H1 (cell line): ENCODE data around the gene SMIM1. TPM values are rescaled to one million over a fixed set of nuclear protein-coding genes. Genes with fewer than 3 reads are reported as not detected.

Experiments used
- CTCF ChIA-PET: fragments of 300-600 bp; sonication (Branson Sonifier 250); formaldehyde crosslinking; loops from one replicate; lab custom pipeline; 2021; ENCODE audit not compliant: partially characterized antibody; lab: Charles Lee
- POLR2A ChIA-PET: fragments of 300-600 bp; sonication (Branson Sonifier 250); formaldehyde crosslinking; loops from one replicate; lab custom pipeline; 2021; ENCODE audit warnings: inconsistent platforms; ENCODE audit not compliant: partially characterized antibody; lab: Charles Lee
- DNase-seq, 2 experiments: peaks; one replicate each; pipeline versions ENCODE4 v3.0.0 to v3.0.0-alpha.2; 2010 to 2022; ENCODE audit warnings: low spot score in 2 of 2, low read depth in 1 of 2, mixed read lengths in 1 of 2
- FAIRE-seq: peaks from 2 replicates; lab custom pipeline; 2011; peaks lifted over from hg19 to GRCh38; lab: Jason Lieb, UNC
- H2AFZ ChIP-seq: 2 replicates; pipeline ENCODE4 v1.8.1; 2012; ENCODE audit warnings: low read length, inconsistent platforms
- H2AK5ac ChIP-seq: 2 replicates; pipeline ENCODE4 v1.6.1; 2013; ENCODE audit warnings: low read depth, low read length
- H2BK120ac ChIP-seq: replicated peaks from 2 replicates; pipeline ENCODE3; 2013; ENCODE audit warnings: low read depth, low read length, inconsistent platforms
- H2BK12ac ChIP-seq: 2 replicates; pipeline ENCODE4 v1.6.1; 2013; ENCODE audit warnings: low read depth, low read length
- H2BK15ac ChIP-seq: 2 replicates; pipeline ENCODE4 v1.6.1; 2013; ENCODE audit warnings: low read length
- H2BK20ac ChIP-seq: 2 replicates; pipeline ENCODE4 v1.6.1; 2013; ENCODE audit warnings: low read length
- H2BK5ac ChIP-seq: 2 replicates; pipeline ENCODE4 v1.6.1; 2013; ENCODE audit warnings: low read depth, low read length
- H3K14ac ChIP-seq: 2 replicates; pipeline ENCODE4 v1.6.1; 2013; ENCODE audit warnings: inconsistent platforms; ENCODE audit not compliant: insufficient read length
- H3K18ac ChIP-seq: 2 replicates; pipeline ENCODE4 v1.6.1; 2013; ENCODE audit warnings: low read length; ENCODE audit errors: extremely low read depth
- H3K23ac ChIP-seq: 2 replicates; pipeline ENCODE4 v1.6.1; 2013; ENCODE audit warnings: inconsistent platforms; ENCODE audit not compliant: insufficient read length
- H3K23me2 ChIP-seq: 2 replicates; pipeline ENCODE4 v1.6.1; 2013; ENCODE audit warnings: low read depth, low read length
- H3K27ac ChIP-seq: 2 replicates; pipeline ENCODE4 v1.6.1; 2011; ENCODE audit warnings: low read depth, low read length, inconsistent platforms
- H3K27me3 ChIP-seq, 4 experiments: replicated peaks in 1 of 4; 1 replicate in 1 of 4; 2 replicates in 3 of 4; pipeline versions ENCODE4 v1.6.1 to v1.8.1; 2011 to 2013; ENCODE audit warnings: low read length in 3 of 4, mild to moderate bottlenecking in 3 of 4, inconsistent platforms in 2 of 4, mixed read lengths in 2 of 4, moderate library complexity in 1 of 4; ENCODE audit not compliant: control insufficient read depth in 3 of 4, insufficient read depth in 3 of 4; ENCODE audit errors: extremely low read depth in 1 of 4
- H3K36me3 ChIP-seq, 4 experiments: 2 replicates each; pipeline versions ENCODE4 v1.6.1 to v1.8.1; 2011 to 2013; ENCODE audit warnings: mild to moderate bottlenecking in 4 of 4, low read length in 3 of 4, moderate library complexity in 2 of 4, control low read depth in 1 of 4, inconsistent platforms in 1 of 4; ENCODE audit not compliant: insufficient read depth in 4 of 4, control insufficient read depth in 2 of 4
- H3K4ac ChIP-seq: replicated peaks from 2 replicates; pipeline ENCODE3; 2013; ENCODE audit warnings: low read length, low read depth, mixed read lengths, inconsistent platforms; ENCODE audit not compliant: insufficient read length
- H3K4me1 ChIP-seq, 4 experiments: replicated peaks in 1 of 4; 1 replicate in 1 of 4; 2 replicates in 3 of 4; pipeline versions ENCODE4 v1.6.1 to v1.8.1; 2011 to 2013; ENCODE audit warnings: low read length in 3 of 4, inconsistent platforms in 2 of 4, mixed read lengths in 1 of 4; ENCODE audit not compliant: insufficient read depth in 4 of 4, control insufficient read depth in 3 of 4
- H3K4me2 ChIP-seq, 2 experiments: 2 replicates each; pipeline versions ENCODE4 v1.6.1 to v1.8.1; 2011 to 2013; ENCODE audit warnings: low read depth in 2 of 2, low read length in 2 of 2, control low read depth in 1 of 2, inconsistent platforms in 1 of 2, mild to moderate bottlenecking in 1 of 2; ENCODE audit not compliant: insufficient read depth in 1 of 2
- H3K4me3 ChIP-seq, 4 experiments: fragments of 200-600, 300-600 bp in 1 of 4; sonication (generic), shearing (Covaris generic), sonication (Bioruptor Twin) in 1 of 4; 2 replicates each; pipeline versions ENCODE4 v1.5.1 to v1.8.1; 2011 to 2016; ENCODE audit warnings: low read length in 4 of 4, low read depth in 3 of 4, control low read depth in 2 of 4, inconsistent platforms in 2 of 4, mild to moderate bottlenecking in 2 of 4, mixed read lengths in 1 of 4, moderate library complexity in 1 of 4; ENCODE audit not compliant: insufficient read depth in 2 of 4; ENCODE audit errors: extremely low read depth in 1 of 4
- H3K56ac ChIP-seq: replicated peaks from 2 replicates; pipeline ENCODE3; 2013; ENCODE audit warnings: low read depth, mild to moderate bottlenecking, mixed read lengths, low read length, inconsistent platforms; ENCODE audit not compliant: insufficient read length
- H3K79me1 ChIP-seq: 2 replicates; pipeline ENCODE4 v1.6.1; 2013; ENCODE audit warnings: low read depth, low read length, control low read depth
- H3K79me2 ChIP-seq, 2 experiments: 2 replicates each; pipeline versions ENCODE4 v1.6.1 to v1.8.1; 2012 to 2013; ENCODE audit warnings: low read length in 2 of 2, mild to moderate bottlenecking in 2 of 2, inconsistent platforms in 1 of 2; ENCODE audit not compliant: insufficient read depth in 2 of 2, control insufficient read depth in 1 of 2
- H3K9ac ChIP-seq, 4 experiments: replicated peaks in 1 of 4; 1 replicate in 1 of 4; 2 replicates in 3 of 4; pipeline versions ENCODE4 v1.6.1 to v1.8.1; 2011 to 2013; ENCODE audit warnings: low read depth in 3 of 4, low read length in 3 of 4, control low read depth in 2 of 4, mild to moderate bottlenecking in 2 of 4, moderate library complexity in 2 of 4, inconsistent platforms in 1 of 4; ENCODE audit errors: extremely low read depth in 1 of 4
- H3K9me3 ChIP-seq, 2 experiments: 2 replicates each; pipeline versions ENCODE4 v1.6.1 to v1.8.1; 2012 to 2013; ENCODE audit warnings: mild to moderate bottlenecking in 2 of 2, moderate library complexity in 2 of 2, control low read depth in 1 of 2, inconsistent platforms in 1 of 2, low read depth in 1 of 2, low read length in 1 of 2, mixed read lengths in 1 of 2; ENCODE audit not compliant: insufficient read depth in 2 of 2
- H4K20me1 ChIP-seq, 2 experiments: replicated peaks in 1 of 2; 2 replicates each; pipeline versions ENCODE3 to v1.8.1; 2011 to 2013; ENCODE audit warnings: inconsistent platforms in 2 of 2, low read length in 2 of 2, mild to moderate bottlenecking in 1 of 2; ENCODE audit not compliant: insufficient read depth in 2 of 2, control insufficient read depth in 1 of 2
- H4K5ac ChIP-seq: 2 replicates; pipeline ENCODE4 v1.6.1; 2013; ENCODE audit warnings: low read length, low read depth, mixed read lengths, inconsistent platforms; ENCODE audit not compliant: insufficient read length
- H4K8ac ChIP-seq: 2 replicates; pipeline ENCODE4 v1.8.0; 2013; ENCODE audit warnings: mild to moderate bottlenecking, moderate library complexity, low read length, inconsistent platforms; ENCODE audit not compliant: insufficient read depth; ENCODE audit errors: extremely low read depth
- H4K91ac ChIP-seq: replicated peaks from 2 replicates; pipeline ENCODE3; 2013; ENCODE audit warnings: low read length, mixed read lengths, inconsistent platforms; ENCODE audit not compliant: insufficient read length
- CTBP2 ChIP-seq: IDR thresholded peaks from 2 replicates; pipeline ENCODE4 v1.7.0; 2011; ENCODE audit warnings: borderline replicate concordance, mild to moderate bottlenecking, moderate library complexity, mixed read lengths, low read length; ENCODE audit not compliant: insufficient read depth, insufficient read length
- FOSL1 ChIP-seq: IDR thresholded peaks from 2 replicates; pipeline ENCODE4 v1.6.1; 2011; ENCODE audit warnings: mild to moderate bottlenecking, low read depth, low read length, moderate library complexity; ENCODE audit not compliant: insufficient read depth
- HDAC2 ChIP-seq, 2 experiments: fragments of 300-600 bp in 1 of 2; sonication (generic) in 1 of 2; IDR thresholded peaks; 2 replicates each; pipeline ENCODE4 v1.6.1; 2011 to 2012; ENCODE audit warnings: low read depth in 2 of 2, low read length in 2 of 2, mild to moderate bottlenecking in 2 of 2, moderate library complexity in 2 of 2, borderline replicate concordance in 1 of 2, inconsistent platforms in 1 of 2
- JUND ChIP-seq: IDR thresholded peaks from 2 replicates; pipeline ENCODE4 v1.6.1; 2011; ENCODE audit warnings: mild to moderate bottlenecking, improper control_type of control experiment, low read length
- POLR2A ChIP-seq, 2 experiments: IDR thresholded peaks; 1 replicate in 1 of 2; 2 replicates in 1 of 2; pipeline ENCODE4 v1.6.1; 2011; ENCODE audit warnings: low read depth in 2 of 2, low read length in 2 of 2, mild to moderate bottlenecking in 2 of 2; ENCODE audit errors: control extremely low read depth in 1 of 2
- POLR2AphosphoS5 ChIP-seq: IDR thresholded peaks from 2 replicates; pipeline ENCODE4 v1.6.1; 2011; ENCODE audit warnings: low read depth, low read length
- RFX5 ChIP-seq: IDR thresholded peaks from 2 replicates; pipeline ENCODE4 v1.6.1; 2011; ENCODE audit warnings: low read depth, low read length, improper control_type of control experiment, borderline replicate concordance
- SP4 ChIP-seq: IDR thresholded peaks from 2 replicates; pipeline ENCODE4 v1.6.1; 2012; ENCODE audit warnings: low read length, inconsistent platforms
- TAF7 ChIP-seq: optimal IDR thresholded peaks from 2 replicates; pipeline ENCODE3; 2011; ENCODE audit warnings: low read depth, mild to moderate bottlenecking, inconsistent platforms, low read length, moderate library complexity, borderline replicate concordance
- WGBS, 2 experiments: shearing (Covaris generic) in 1 of 2; methylation state at CpG; one replicate each; pipeline versions ENCODE4 v1.1.6 to v1.1.7; 2013 to 2015; ENCODE audit warnings: low lambda C conversion rate in 2 of 2, mixed read lengths in 2 of 2, inconsistent platforms in 1 of 2, low coverage in 1 of 2, missing lambda C conversion rate in 1 of 2; ENCODE audit not compliant: insufficient replicate concordance in 2 of 2, insufficient coverage in 1 of 2, insufficient read length in 1 of 2; ENCODE audit errors: extremely low coverage in 1 of 2, missing lambda C conversion rate in 1 of 2; 5-methylcytosine and 5-hydroxymethylcytosine counted together
- polyA plus RNA-seq, 7 experiments: library from polyadenylated mRNA; depleted of rRNA in 3 of 7; stranded (reverse) in 5 of 7; unstranded in 2 of 7; fragments of >200 nt in 5 of 7; fragments of 200-250 nt in 2 of 7; gene quantifications; 1 replicate in 5 of 7; 2 replicates in 1 of 7; 4 replicates in 1 of 7; pipeline versions ENCODE4 v1.2.1 to v1.2.3, GENCODE V29; 2011 to 2013; ENCODE audit warnings: missing spikeins in 2 of 7, mixed read lengths in 2 of 7
- total RNA-seq: library from RNA; stranded (reverse); fragmentation: NEBNext Ultra II Directional; extraction: Animal tissue kit (Norgen Biotek cat#: 25700); gene quantifications from 2 replicates; pipeline ENCODE4 v1.2.1, GENCODE V29; 2021

Gene SMIM1
- total and polyA plus RNA-seq, 2 of the 8 experiments (the other 6 are each of a cell fraction or from before 2014, with no cell fraction given) = 7.7 to 9.7 TPM

GRCh38 chr1:3803905-3804626, 31.5 kb downstream of the SMIM1 start:
- Histone ChIP-seq H3K14ac (no peak overlapping the region), H3K79me2 (no peaks in the 10 kb centered on the region), H3K36me3 (no peaks in the 10 kb centered on the region), H3K4ac (no peak overlapping the region), H3K4me2 (no peak overlapping the region), H3K27ac (no peak overlapping the region), H2AK5ac (no peak overlapping the region), H3K9ac (no peak overlapping the region), H2BK20ac (no peak overlapping the region), H3K4me3 (no peak overlapping the region), H2BK5ac (no peak overlapping the region), H4K8ac (no peak overlapping the region), H2BK12ac (no peak overlapping the region), H3K9me3 (peaks cover 8 to 18% of the 10 kb centered on the region in 2 experiments; a peak in 3 of 4 replicates), H4K20me1 (no peaks in the 10 kb centered on the region), H3K18ac (no peak overlapping the region), H2BK15ac (no peak overlapping the region), H3K56ac (no peak overlapping the region), H2AFZ (no peak overlapping the region), H3K79me1 (no peaks in the 10 kb centered on the region), H4K5ac (no peak overlapping the region), H4K91ac (no peak overlapping the region), H2BK120ac (no peak overlapping the region), H3K4me1 (no peaks in the 10 kb centered on the region), H3K27me3 (no peaks in the 10 kb centered on the region; a peak in 2 of 7 replicates), H3K23ac (no peak overlapping the region), H3K23me2 (no peaks in the 10 kb centered on the region)
- WGBS, 2 experiments = 87% methylated on average over 19 of the region's 19 CpGs; no CpG with 5 or more reads in 1 of the 2 experiments
- POLR2A ChIA-PET = no interaction called here
- TF ChIP-seq JUND = no peak
- no peak for TF ChIP-seq POLR2AphosphoS5
- TF ChIP-seq POLR2A (IDR thresholded peaks at IDR 0.05; ENCODE audit: control extremely low read depth in 1 of 2, low read depth in 2 of 2, low read length in 2 of 2) = no peak
- no peak for TF ChIP-seq RFX5
- no peak for TF ChIP-seq CTBP2
- TF ChIP-seq FOSL1 = no peak
- no peak for TF ChIP-seq SP4
- no peak for TF ChIP-seq HDAC2 (IDR thresholded peaks at IDR 0.05; ENCODE audit: borderline replicate concordance in 1 of 2, low read depth in 2 of 2, low read length in 2 of 2)
- TF ChIP-seq TAF7 = no peak
- no peak for DNase-seq
- no peak for FAIRE-seq
- CTCF ChIA-PET = interaction anchor here (0.6 to 1.4 kb wide), 9 partner anchors 10 to 77 kb away, joined by 3 to 6 read pairs (median 4); no protein-coding TSS in a partner anchor
